Vagina (tissue), 2 donors: ENCODE measurements around the gene MUC4.

Experiments
- CTCF ChIP-seq, 3 experiments: fragments of 450-650 bp in 2 of 3; fragments of 200-600 bp in 1 of 3; sonication (generic) in 1 of 3; IDR thresholded peaks; one replicate each; pipeline ENCODE4 v1.5.1; 2017 to 2019; ENCODE audit warnings: antibody characterized with exemption in 3 of 3, mild to moderate bottlenecking in 2 of 3, moderate library complexity in 2 of 3
- POLR2A ChIP-seq, 2 donors: fragments of 450-650 bp; IDR thresholded peaks; one replicate each; pipeline ENCODE4 v1.6.1; 2017; ENCODE audit warnings: antibody characterized with exemption in 2 of 2, mild to moderate bottlenecking in 2 of 2, moderate library complexity in 2 of 2

GRCh38 chr3:195754906-195755305 lies 56.8 kb downstream of the MUC4 start:
- TF ChIP-seq POLR2A (IDR thresholded peaks at IDR 0.05) (no peak), CTCF (IDR thresholded peaks at IDR 0.05) (no peak)
